A549 treated with AZD9567 at 1 μM for 4 hours (cell line): ENCODE data around the gene MRPL10. TPM values are rescaled to one million over a fixed set of nuclear protein-coding genes. Genes with fewer than 3 reads are reported as not detected.

Experiments
- total RNA-seq: library from RNA; stranded (reverse); fragments of 200-300 nt; extraction: Qiagen RNA extraction; gene quantifications from 5 replicates; pipeline ENCODE4 v1.2.3, GENCODE V29; 2022; ENCODE audit not compliant: insufficient read depth

The MRPL10 gene
- total RNA-seq = 94.1 to 145 TPM (median 94.9 TPM) in 5 replicates

GRCh38 chr17:47831003-47831933 lies at the start of gene MRPL10, which contains the start of gene LRRC46:
MRPL10 (minus strand) TSS chr17:47831541; CDS start chr17:47831511, 30 bp downstream.
LRRC46 (plus strand) TSS chr17:47831670; CDS start chr17:47831990, 320 bp downstream.

GRCh38 chr17:47850692-47851573 lies 19.6 kb upstream of the MRPL10 start, which contains the start of gene SP6:
SP6 (minus strand) TSS chr17:47851163; CDS start chr17:47848429, 2,734 bp downstream.

GRCh38 chr17:47840742-47841487 lies 9.6 kb upstream of the MRPL10 start, which contains the start of gene SCRN2:
SCRN2 (minus strand) TSS chr17:47841273; CDS start chr17:47840843, 430 bp downstream.

GRCh38 chr17:47821424-47822391 lies 9.6 kb downstream of the MRPL10 start, which contains the start of gene OSBPL7:
OSBPL7 (minus strand) TSS chr17:47821794; CDS start chr17:47820278, 1,516 bp downstream.

Other genes starting within 250 kb of the MRPL10 start
- 265 to 368 TPM (median 293 TPM) in 5 replicates for gene KPNB1, start 181.6 kb downstream of the MRPL10 start, total RNA-seq
- 0.93 to 4.6 TPM (median 4.0 TPM) in 5 replicates for gene TBKBP1, start 137.4 kb downstream of the MRPL10 start, total RNA-seq
- gene TBX21, start 98.3 kb downstream of the MRPL10 start, total RNA-seq = 0.14 to 0.35 TPM (median 0.19 TPM) in 4 of 5 replicates, not detected in the other
- 9.7 to 18.4 TPM (median 15.1 TPM) in 5 replicates for gene OSBPL7, start 9.7 kb downstream of the MRPL10 start, total RNA-seq
- 2.3 to 6.0 TPM (median 3.0 TPM) in 5 replicates for gene LRRC46, start 129 bp upstream of the MRPL10 start, total RNA-seq
- gene SCRN2, start 9.7 kb upstream of the MRPL10 start, total RNA-seq = 25.5 to 38.9 TPM (median 36.9 TPM) in 5 replicates
- 1.2 to 4.1 TPM (median 3.7 TPM) in 5 replicates for gene SP6, start 19.6 kb upstream of the MRPL10 start, total RNA-seq
- gene SP2, start 64.7 kb upstream of the MRPL10 start, total RNA-seq = 14.3 to 18.4 TPM (median 16.3 TPM) in 5 replicates
- 19.8 to 23.6 TPM (median 21.4 TPM) in 5 replicates for gene PNPO, start 110.0 kb upstream of the MRPL10 start, total RNA-seq
- gene PRR15L, start 126.3 kb upstream of the MRPL10 start, total RNA-seq = 1.00 to 1.3 TPM (median 1.2 TPM) in 4 of 5 replicates, not detected in the other
- gene CDK5RAP3, start 139.6 kb upstream of the MRPL10 start, total RNA-seq = 82.0 to 121 TPM (median 111 TPM) in 5 replicates
- gene COPZ2, start 206.3 kb upstream of the MRPL10 start, total RNA-seq = 14.1 to 24.4 TPM (median 16.2 TPM) in 5 replicates
- gene NFE2L1, start 216.8 kb upstream of the MRPL10 start, total RNA-seq = 105 to 127 TPM (median 123 TPM) in 5 replicates